G401 (cell line): Measurements from ENCODE around the gene KIAA0040. TPM values are rescaled to one million over a fixed set of nuclear protein-coding genes. Genes with fewer than 3 reads are reported as not detected.

Experiments used
- DNase-seq: peaks from one replicate; pipeline ENCODE4 v3.0.0-alpha.2; 2015; ENCODE audit warnings: low spot score
- in situ Hi-C: cut with HindIII; loops from 2 replicates; pipeline ENCODE4 v1.10.0; 2016; ENCODE audit warnings: low sequenced_read_pairs, mixed read lengths
- total RNA-seq: library from RNA; depleted of rRNA; stranded (reverse); fragments of >200 nt; shearing (Covaris generic); gene quantifications from 2 replicates; pipeline ENCODE4 v1.2.3, GENCODE V29; 2014; rRNA removed

KIAA0040 gene
- not detected in 2 replicates for total RNA-seq

- in situ Hi-C loops, result no loop called here
Observed at GRCh38 chr1:175192630-175193526, at the start of gene KIAA0040. Gene KIAA0040, minus strand, starts transcription at chr1:175192776. Its CDS starts 31,763 bp downstream, at chr1:175161013.

GRCh38 chr1:175237389-175237788 is 44.8 kb upstream of the KIAA0040 start:
- in situ Hi-C loops, result no loop called here
- no peak for DNase-seq

More at GRCh38 chr1:175192630-175193526, at the start of gene KIAA0040:
- DNase-seq, result no peak

GRCh38 chr1:175234639-175235038 is 42.1 kb upstream of the KIAA0040 start:
- no peak for DNase-seq

GRCh38 chr1:175232335-175232734 is 39.8 kb upstream of the KIAA0040 start:
- DNase-seq, result no peak
- in situ Hi-C loops, result no loop called here

More at GRCh38 chr1:175234639-175235038, 42.1 kb upstream of the KIAA0040 start:
- in situ Hi-C loops, result no loop called here

- DNase-seq, result no peak
- in situ Hi-C loops, result no loop called here
Observed at GRCh38 chr1:175225805-175226129, 33.2 kb upstream of the KIAA0040 start.

GRCh38 chr1:175222296-175222938 is 29.8 kb upstream of the KIAA0040 start:
- in situ Hi-C loops, result no loop called here
- DNase-seq, result no peak

GRCh38 chr1:175221557-175222175 is 29.1 kb upstream of the KIAA0040 start:
- DNase-seq, result no peak
- in situ Hi-C loops, result no loop called here

GRCh38 chr1:175220853-175221556 is 28.4 kb upstream of the KIAA0040 start:
- in situ Hi-C loops, result no loop called here

GRCh38 chr1:175219774-175220173 is 27.2 kb upstream of the KIAA0040 start:
- in situ Hi-C loops, result no loop called here
- no peak for DNase-seq

More at GRCh38 chr1:175220853-175221556, 28.4 kb upstream of the KIAA0040 start:
- DNase-seq, result no peak

GRCh38 chr1:175218786-175219434 is 26.3 kb upstream of the KIAA0040 start:
- in situ Hi-C loops, result no loop called here

GRCh38 chr1:175217721-175218531 is 25.4 kb upstream of the KIAA0040 start:
- no peak for DNase-seq
- in situ Hi-C loops, result no loop called here

More at GRCh38 chr1:175218786-175219434, 26.3 kb upstream of the KIAA0040 start:
- DNase-seq, result no peak

GRCh38 chr1:175216444-175216843 is 23.9 kb upstream of the KIAA0040 start:
- in situ Hi-C loops, result no loop called here
- DNase-seq, result no peak

GRCh38 chr1:175211656-175212055 is 19.1 kb upstream of the KIAA0040 start:
- in situ Hi-C loops, result no loop called here

GRCh38 chr1:175210744-175211143 is 18.2 kb upstream of the KIAA0040 start:
- in situ Hi-C loops, result no loop called here
- no peak for DNase-seq

More at GRCh38 chr1:175211656-175212055, 19.1 kb upstream of the KIAA0040 start:
- DNase-seq, result no peak

GRCh38 chr1:175209493-175209921 is 16.9 kb upstream of the KIAA0040 start:
- in situ Hi-C loops, result no loop called here
- DNase-seq, result no peak

GRCh38 chr1:175208773-175209492 is 16.4 kb upstream of the KIAA0040 start:
- DNase-seq, result no peak
- in situ Hi-C loops, result no loop called here

GRCh38 chr1:175207971-175208370 is 15.4 kb upstream of the KIAA0040 start:
- in situ Hi-C loops, result no loop called here
- no peak for DNase-seq
